Heart left ventricle (tissue), 13 donors: ENCODE results near the gene TNRC6A.

Experiments used
- CTCF ChIP-seq, 12 donors: fragments of 200-600 bp; sonication (generic) in 4 of 12; IDR thresholded peaks; one replicate each; pipeline versions ENCODE4 v1.5.0 to v1.8.0; 2018 to 2022; ENCODE audit warnings: antibody characterized with exemption in 12 of 12, mild to moderate bottlenecking in 5 of 12
- POLR2A ChIP-seq, 2 donors: fragments of 450-650 bp; IDR thresholded peaks; one replicate each; pipeline ENCODE4 v1.6.1; 2017; ENCODE audit warnings: antibody characterized with exemption in 2 of 2, mild to moderate bottlenecking in 2 of 2, moderate library complexity in 2 of 2
- donor health status: ischemic (EF 13 %, LVEDD 7.1; RV severe dilation, severe dysfunction).
- donor health status: DM: no; HTN: yes; CAD: no.
- donor health status: DM: no; HTN: no; CAD: no.
- donor health status: ischemic (EF 25% LVEDD 6.9; RV normal size, moderate dysfunction).
- donor health status: ischemic (EF 25% LVEDD 5.7; RV mildly dilated, moderate dysfunction).
- donor health status: ischemic (EF 35%, LVEDD 5.7; RV mildly dilated, moderate dysfunction).
- donor health status: nonischemic (EF 11% LVEDD 7.7; RV severe dilation, severe dysfunction).
- donor health status: DM: yes; HTN: yes; CAD: no.
- donor health status: PGD.
- donor health status: ischemic (EF 29% LVEDD 5.4; RV normal size, mild dysfunction).
- donor health status: nonischemic (EF 23%, LVEDD 6.1; RV moderate dilation, normal function).

GRCh38 chr16:24838554-24839266 lies 109.3 kb downstream of the TNRC6A start:
- TF ChIP-seq CTCF (IDR thresholded peaks at IDR 0.05) (no peak), POLR2A (IDR thresholded peaks at IDR 0.05) (no peak)
